ENCODE measurements around the gene IAH1.

The IAH1 gene

DNA sequence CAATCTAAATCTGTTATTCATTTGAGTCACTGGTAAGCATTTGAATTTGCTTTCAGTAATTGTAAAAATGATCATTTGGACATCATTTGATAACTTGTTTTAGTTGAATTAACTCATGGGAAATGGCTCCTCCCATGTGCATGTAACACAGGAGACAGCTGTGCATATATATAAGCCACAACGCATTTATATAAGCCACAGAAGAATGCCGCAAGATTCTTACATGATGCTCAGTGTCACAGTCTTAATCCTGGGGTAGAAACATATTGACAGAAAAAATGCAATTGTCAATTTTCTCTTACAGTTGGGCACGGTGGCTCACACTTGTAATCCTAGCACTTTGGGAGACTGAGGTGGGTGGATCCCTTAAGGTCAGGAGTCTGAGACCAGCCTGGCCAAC, 13.3 kb upstream of the IAH1 start:
- ChIA-PET POLR2A (no interaction called here), CTCF (no interaction called here)
- no peaks in the 10 kb centered on the region for H3K4me1 ChIP-seq (ENCODE audit: control insufficient read depth, insufficient read depth, low read length)
- TF ChIP-seq ZNF518A (tag by site-specific recombination; conservative IDR thresholded peaks at IDR 0.05; ENCODE audit: low read depth): no peak
- no peak for TF ChIP-seq ZIC2 (tag by site-specific recombination; IDR thresholded peaks at IDR 0.05)
- TF ChIP-seq, protein P1, sequence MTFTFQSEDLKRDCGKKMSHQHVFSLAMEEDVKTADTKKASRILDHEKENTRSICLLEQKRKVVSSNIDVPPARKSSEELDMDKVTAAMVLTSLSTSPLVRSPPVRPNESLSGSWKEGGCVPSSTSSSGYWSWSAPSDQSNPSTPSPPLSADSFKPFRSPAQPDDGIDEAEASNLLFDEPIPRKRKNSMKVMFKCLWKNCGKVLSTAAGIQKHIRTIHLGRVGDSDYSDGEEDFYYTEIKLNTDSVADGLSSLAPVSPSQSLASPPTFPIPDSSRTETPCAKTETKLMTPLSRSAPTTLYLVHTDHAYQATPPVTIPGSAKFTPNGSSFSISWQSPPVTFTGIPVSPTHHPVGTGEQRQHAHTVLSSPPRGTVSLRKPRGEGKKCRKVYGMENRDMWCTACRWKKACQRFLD (tag by site-specific recombination; IDR thresholded peaks at IDR 0.05): no peak
- no peak for TF ChIP-seq ZNF621 (tag by site-specific recombination; IDR thresholded peaks at IDR 0.05)
- TF ChIP-seq, protein P2, sequence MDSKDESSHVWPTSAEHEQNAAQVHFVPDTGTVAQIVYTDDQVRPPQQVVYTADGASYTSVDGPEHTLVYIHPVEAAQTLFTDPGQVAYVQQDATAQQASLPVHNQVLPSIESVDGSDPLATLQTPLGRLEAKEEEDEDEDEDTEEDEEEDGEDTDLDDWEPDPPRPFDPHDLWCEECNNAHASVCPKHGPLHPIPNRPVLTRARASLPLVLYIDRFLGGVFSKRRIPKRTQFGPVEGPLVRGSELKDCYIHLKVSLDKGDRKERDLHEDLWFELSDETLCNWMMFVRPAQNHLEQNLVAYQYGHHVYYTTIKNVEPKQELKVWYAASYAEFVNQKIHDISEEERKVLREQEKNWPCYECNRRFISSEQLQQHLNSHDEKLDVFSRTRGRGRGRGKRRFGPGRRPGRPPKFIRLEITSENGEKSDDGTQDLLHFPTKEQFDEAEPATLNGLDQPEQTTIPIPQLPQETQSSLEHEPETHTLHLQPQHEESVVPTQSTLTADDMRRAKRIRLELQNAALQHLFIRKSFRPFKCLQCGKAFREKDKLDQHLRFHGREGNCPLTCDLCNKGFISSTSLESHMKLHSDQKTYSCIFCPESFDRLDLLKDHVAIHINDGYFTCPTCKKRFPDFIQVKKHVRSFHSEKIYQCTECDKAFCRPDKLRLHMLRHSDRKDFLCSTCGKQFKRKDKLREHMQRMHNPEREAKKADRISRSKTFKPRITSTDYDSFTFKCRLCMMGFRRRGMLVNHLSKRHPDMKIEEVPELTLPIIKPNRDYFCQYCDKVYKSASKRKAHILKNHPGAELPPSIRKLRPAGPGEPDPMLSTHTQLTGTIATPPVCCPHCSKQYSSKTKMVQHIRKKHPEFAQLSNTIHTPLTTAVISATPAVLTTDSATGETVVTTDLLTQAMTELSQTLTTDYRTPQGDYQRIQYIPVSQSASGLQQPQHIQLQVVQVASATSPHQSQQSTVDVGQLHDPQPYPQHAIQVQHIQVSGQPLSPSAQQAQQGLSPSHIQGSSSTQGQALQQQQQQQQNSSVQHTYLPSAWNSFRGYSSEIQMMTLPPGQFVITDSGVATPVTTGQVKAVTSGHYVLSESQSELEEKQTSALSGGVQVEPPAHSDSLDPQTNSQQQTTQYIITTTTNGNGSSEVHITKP (tag by site-specific recombination; IDR thresholded peaks at IDR 0.05): no peak
- TF ChIP-seq ZNF664 (tag by site-specific recombination; IDR thresholded peaks at IDR 0.05): no peak
- TF ChIP-seq ZNF114 (tag by site-specific recombination; IDR thresholded peaks at IDR 0.05): no peak
- TF ChIP-seq ZBTB7A (tag by site-specific recombination; IDR thresholded peaks at IDR 0.05; ENCODE audit: low read depth): no peak
- H3K4me3 ChIP-seq (ENCODE audit: low read depth, low read length): no peak overlapping the region
- H3K27ac ChIP-seq (ENCODE audit: extremely low read depth, low read depth, low read length): no peak overlapping the region
- H3K9me3 ChIP-seq (ENCODE audit: control insufficient read depth, insufficient read depth, low read depth, low read length): no peaks in the 10 kb centered on the region
- peaks cover 50 to 80% of the 10 kb centered on the region in 2 experiments for H3K36me3 ChIP-seq (ENCODE audit: control insufficient read depth in 2 of 2, insufficient read depth in 1 of 2, low read length in 2 of 2)

DNA sequence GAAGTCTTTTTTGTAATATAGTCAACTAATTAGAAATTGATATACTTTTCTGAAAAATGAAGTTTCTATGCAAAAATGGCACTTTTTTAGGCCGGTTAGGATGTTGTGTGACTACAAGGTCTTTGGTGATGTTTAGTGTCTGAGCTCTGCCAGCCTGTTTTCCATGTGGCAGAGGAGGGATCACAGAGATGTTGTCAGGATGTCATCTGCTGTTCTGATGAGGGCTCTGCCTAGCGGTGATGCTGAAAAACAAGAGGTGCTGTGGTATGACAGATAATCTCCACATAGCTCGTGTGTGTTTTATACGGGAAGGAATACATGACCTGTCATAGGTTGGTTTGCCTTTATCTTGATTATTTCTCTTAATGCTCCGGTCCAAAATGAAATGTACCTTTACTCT, 12.0 kb upstream of the IAH1 start:
- TF ChIP-seq HOXD13 (CRISPR knock-in tag; IDR thresholded peaks at IDR 0.05; ENCODE audit: borderline replicate concordance) (no peak), REPIN1 (tag by site-specific recombination; IDR thresholded peaks at IDR 0.05; ENCODE audit: low read depth) (no peak), ZNF660 (tag by site-specific recombination; IDR thresholded peaks at IDR 0.05) (no peak), ZNF629 (tag by site-specific recombination; IDR thresholded peaks at IDR 0.05) (no peak), ZNF280D (tag by site-specific recombination; IDR thresholded peaks at IDR 0.05) (no peak), ZNF521 (tag by site-specific recombination; IDR thresholded peaks at IDR 0.05) (no peak), BCL11A (tag by site-specific recombination; IDR thresholded peaks at IDR 0.05; ENCODE audit: low read depth) (no peak), ZNF140 (tag by site-specific recombination; IDR thresholded peaks at IDR 0.05) (no peak), GFI1B (tag by site-specific recombination; IDR thresholded peaks at IDR 0.05) (no peak), ZNF654 (tag by site-specific recombination; IDR thresholded peaks at IDR 0.05; ENCODE audit: low read depth) (no peak), ZNF174 (tag by site-specific recombination; IDR thresholded peaks at IDR 0.05) (no peak), PRDM4 (tag by site-specific recombination; IDR thresholded peaks at IDR 0.05) (no peak)
- peaks cover 42 to 76% of the 10 kb centered on the region in 2 experiments for H3K36me3 ChIP-seq (ENCODE audit: control insufficient read depth in 2 of 2, insufficient read depth in 1 of 2, low read length in 2 of 2)
- CTCF ChIA-PET: no interaction called here

More for the DNA sequence above, 12.0 kb upstream of the IAH1 start:
- POLR2A ChIA-PET: interaction anchor here (0.7 kb wide), 1 partner anchor 211 kb away, joined by 8 read pairs; no protein-coding TSS in a partner anchor
- Histone ChIP-seq H3K4me1 (ENCODE audit: control insufficient read depth, insufficient read depth, low read length) (no peaks in the 10 kb centered on the region), H3K9me3 (ENCODE audit: control insufficient read depth, insufficient read depth, low read depth, low read length) (no peaks in the 10 kb centered on the region), H3K4me3 (ENCODE audit: low read depth, low read length) (no peak overlapping the region), H3K27ac (ENCODE audit: extremely low read depth, low read depth, low read length) (no peak overlapping the region)

Measured in HEK293 (cell line).